HepG2 (cell line): ENCODE measurements around the gene SDK2. TPM values are rescaled to one million over a fixed set of nuclear protein-coding genes. Genes with fewer than 3 reads are reported as not detected.

Source experiments
- ASH2L ChIP-seq: fragments of 300-600, 200-600 bp; sonication (generic); IDR thresholded peaks from 2 replicates; pipeline ENCODE4 v1.7.0; 2017; ENCODE audit warnings: low read depth, mild to moderate bottlenecking, moderate library complexity, mixed read lengths, low read length; ENCODE audit not compliant: insufficient read length
- EHMT2 ChIP-seq: fragments of 200-600 bp; sonication (generic); IDR thresholded peaks from 2 replicates; pipeline ENCODE4 v1.7.0; 2017; ENCODE audit warnings: antibody characterized with exemption, low read depth, low read length, borderline replicate concordance
- GATAD1 ChIP-seq: IDR thresholded peaks from 2 replicates; pipeline ENCODE4 v1.6.1; 2016; ENCODE audit warnings: missing genetic modification reagents, missing compliant biosample characterization
- HNF1A ChIP-seq, 2 experiments: sonication (generic) in 1 of 2; formaldehyde crosslinking in 1 of 2; IDR thresholded peaks; 2 replicates each; pipeline versions ENCODE4 v1.4.0 to v1.6.1; 2016 to 2020; ENCODE audit warnings: borderline replicate concordance in 1 of 2, low read depth in 1 of 2, mild to moderate bottlenecking in 1 of 2, missing genetic modification reagents in 1 of 2
- KAT2B ChIP-seq: fragments of 150-350 bp; IDR thresholded peaks from 2 replicates; pipeline ENCODE4 v1.6.1; 2014; ENCODE audit warnings: low read depth, low read length, borderline replicate concordance
- KAT7 ChIP-seq: IDR thresholded peaks from 2 replicates; pipeline ENCODE4 v1.6.1; 2018; ENCODE audit warnings: borderline replicate concordance, missing compliant biosample characterization
- KLF15 ChIP-seq: sonication (generic); formaldehyde crosslinking; IDR thresholded peaks from 2 replicates; pipeline ENCODE4 v1.8.1; 2023; ENCODE audit warnings: borderline replicate concordance, mild to moderate bottlenecking, inconsistent platforms, missing genetic modification reagents, mixed read lengths
- KLF6 ChIP-seq: IDR thresholded peaks from 2 replicates; pipeline ENCODE4 v1.8.0; 2016; ENCODE audit warnings: missing biosample characterization, missing genetic modification reagents
- SAP130 ChIP-seq: IDR thresholded peaks from 2 replicates; pipeline ENCODE4 v1.6.1; 2016; ENCODE audit warnings: low read depth
- TBL1XR1 ChIP-seq: fragments of 150-350 bp; IDR thresholded peaks from 2 replicates; pipeline ENCODE4 v1.6.1; 2014; ENCODE audit warnings: borderline replicate concordance, low read length; ENCODE audit not compliant: partially characterized antibody
- ZBTB2 ChIP-seq: sonication (generic); formaldehyde crosslinking; IDR thresholded peaks from 2 replicates; pipeline ENCODE4 v1.8.0; 2022; ENCODE audit warnings: low read depth, missing genetic modification reagents
- ZBTB26 ChIP-seq: IDR thresholded peaks from 2 replicates; pipeline ENCODE4 v1.6.1; 2016; ENCODE audit warnings: missing compliant biosample characterization, missing genetic modification reagents, borderline replicate concordance
- ZNF256 ChIP-seq: sonication (generic); formaldehyde crosslinking; conservative IDR thresholded peaks from 2 replicates; pipeline ENCODE4 v1.4.0; 2020; ENCODE audit warnings: missing genetic modification reagents
- ZNF562 ChIP-seq: sonication (generic); formaldehyde crosslinking; IDR thresholded peaks from 2 replicates; pipeline ENCODE4 v1.8.0; 2022; ENCODE audit warnings: missing genetic modification reagents, borderline replicate concordance
- ZNF572 ChIP-seq: sonication (generic); formaldehyde crosslinking; IDR thresholded peaks from 2 replicates; pipeline ENCODE4 v1.5.1; 2020; ENCODE audit warnings: mild to moderate bottlenecking, missing genetic modification reagents
- ZNF605 ChIP-seq: sonication (generic); formaldehyde crosslinking; IDR thresholded peaks from 2 replicates; pipeline ENCODE4 v1.8.0; 2022; ENCODE audit warnings: mild to moderate bottlenecking, missing genetic modification reagents
- ZNF792 ChIP-seq: IDR thresholded peaks from 2 replicates; pipeline ENCODE4 v1.6.1; 2016
- polyA plus RNA-seq, 8 experiments: library from polyadenylated mRNA; depleted of rRNA in 3 of 8; stranded (reverse) in 7 of 8; unstranded in 1 of 8; fragments of >200 nt; fragmentation: Illumina TruSeq in 4 of 8; extraction: Trizol in 4 of 8; gene quantifications; 2 replicates each; pipeline versions ENCODE4 v1.2.1 to v1.2.3, GENCODE V29; 2011 to 2016; ENCODE audit warnings: low read depth in 4 of 8, missing spikeins in 1 of 8, mixed read lengths in 1 of 8; ENCODE audit not compliant: insufficient read depth in 1 of 8
- total RNA-seq, 5 experiments: library from RNA; depleted of rRNA; stranded (reverse); fragments of >200 nt; fragmentation: Illumina TruSeq; extraction: Trizol; gene quantifications; 2 replicates each; pipeline ENCODE4 v1.2.3, GENCODE V29; 2016; ENCODE audit warnings: low read depth in 1 of 5
- TF ChIP-seq, protein P1 (sequence below): sonication (generic); formaldehyde crosslinking; IDR thresholded peaks from 2 replicates; pipeline ENCODE4 v1.4.0; 2020; ENCODE audit warnings: missing genetic modification reagents
- TF ChIP-seq, protein P2 (sequence below): sonication (generic); formaldehyde crosslinking; IDR thresholded peaks from 2 replicates; pipeline ENCODE4 v1.5.0; 2020; ENCODE audit warnings: mild to moderate bottlenecking, low read depth, missing genetic modification reagents, borderline replicate concordance

Gene SDK2
- total and polyA plus RNA-seq, 2 of the 13 experiments (the other 11 are each of a cell fraction or from before 2014, with no cell fraction given), result not detected

DNA sequence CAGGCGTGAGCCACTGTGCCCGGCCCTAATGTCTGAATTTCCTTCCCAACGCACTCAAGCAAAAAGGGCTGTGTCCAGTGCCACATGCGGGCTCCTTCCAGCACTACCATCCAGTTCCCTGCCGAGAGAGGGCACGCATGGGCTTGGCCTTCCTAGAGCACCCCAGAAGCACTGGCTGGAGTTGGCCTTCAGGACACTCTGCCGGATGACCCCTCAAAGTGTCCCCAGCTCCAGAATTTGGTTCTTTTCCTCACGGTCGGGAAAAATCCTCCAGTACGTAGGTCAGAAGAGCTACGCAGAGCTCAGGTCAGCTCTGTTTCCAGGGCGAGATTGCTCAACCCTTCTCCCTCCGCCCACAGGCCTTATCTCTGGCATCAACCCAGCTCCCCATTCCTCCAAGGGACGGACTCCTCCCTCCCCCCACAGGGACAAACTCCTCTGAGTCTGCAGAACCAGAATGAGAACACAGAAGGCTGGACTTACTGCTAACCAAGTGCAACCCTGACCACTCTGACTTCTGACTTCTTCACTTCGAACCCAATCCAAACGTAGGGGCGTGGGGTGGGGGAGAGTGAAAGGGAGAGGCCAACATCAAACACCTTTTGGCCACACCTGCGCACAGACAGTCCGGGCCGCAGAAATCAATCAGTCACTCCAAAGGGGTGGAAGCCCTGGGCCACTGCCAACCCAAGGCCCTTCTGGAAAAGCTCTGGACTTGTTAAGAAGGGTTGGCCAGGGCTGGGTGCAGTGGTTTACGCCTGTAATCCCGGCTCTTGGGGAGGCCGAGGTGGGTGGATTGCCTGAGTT, 336.0 kb downstream of the SDK2 start (continued):
- TF ChIP-seq ZBTB2 (CRISPR knock-in tag) (no peak), KLF6 (CRISPR knock-in tag) (peak; percentile 31; the same call in 1 of the 2 replicates), ZNF572 (CRISPR knock-in tag) (0 out of 2 replicates have a peak, but pooled peaks have one; percentile 32), ZNF792 (CRISPR knock-in tag) (peak; percentile 70; the same call in 1 of the 2 replicates), ASH2L (peak; percentile 83), SAP130 (CRISPR knock-in tag) (peak; percentile 84), KAT2B (no peak), EHMT2 (no peak), KAT7 (peak; percentile 83), HNF1A (IDR thresholded peaks at IDR 0.05; ENCODE audit: low read depth) (peak; percentile 47; the same call in 1 of the 2 replicates), HNF1A (CRISPR knock-in tag; IDR thresholded peaks at IDR 0.05; ENCODE audit: borderline replicate concordance) (peak; percentile 85; the same call in 1 of the 2 replicates), TBL1XR1 (no peak), ZNF256 (CRISPR knock-in tag) (no peak), KLF15 (peak; percentile 84; the same call in 1 of the 2 replicates), ZNF562 (CRISPR knock-in tag) (no peak), GATAD1 (peak; percentile 64), ZBTB26 (CRISPR knock-in tag) (peak; percentile 97), ZNF605 (CRISPR knock-in tag) (peak; percentile 86)
- TF ChIP-seq, protein P1, sequence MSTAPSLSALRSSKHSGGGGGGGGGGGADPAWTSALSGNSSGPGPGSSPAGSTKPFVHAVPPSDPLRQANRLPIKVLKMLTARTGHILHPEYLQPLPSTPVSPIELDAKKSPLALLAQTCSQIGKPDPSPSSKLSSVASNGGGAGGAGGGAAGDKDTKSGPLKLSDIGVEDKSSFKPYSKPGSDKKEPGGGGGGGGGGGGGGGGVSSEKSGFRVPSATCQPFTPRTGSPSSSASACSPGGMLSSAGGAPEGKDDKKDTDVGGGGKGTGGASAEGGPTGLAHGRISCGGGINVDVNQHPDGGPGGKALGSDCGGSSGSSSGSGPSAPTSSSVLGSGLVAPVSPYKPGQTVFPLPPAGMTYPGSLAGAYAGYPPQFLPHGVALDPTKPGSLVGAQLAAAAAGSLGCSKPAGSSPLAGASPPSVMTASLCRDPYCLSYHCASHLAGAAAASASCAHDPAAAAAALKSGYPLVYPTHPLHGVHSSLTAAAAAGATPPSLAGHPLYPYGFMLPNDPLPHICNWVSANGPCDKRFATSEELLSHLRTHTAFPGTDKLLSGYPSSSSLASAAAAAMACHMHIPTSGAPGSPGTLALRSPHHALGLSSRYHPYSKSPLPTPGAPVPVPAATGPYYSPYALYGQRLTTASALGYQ (CRISPR knock-in tag), result peak; percentile 85
- TF ChIP-seq, protein P2, sequence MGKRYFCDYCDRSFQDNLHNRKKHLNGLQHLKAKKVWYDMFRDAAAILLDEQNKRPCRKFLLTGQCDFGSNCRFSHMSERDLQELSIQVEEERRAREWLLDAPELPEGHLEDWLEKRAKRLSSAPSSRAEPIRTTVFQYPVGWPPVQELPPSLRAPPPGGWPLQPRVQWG (CRISPR knock-in tag), result no peak
